HepG2 (cell line): ENCODE results near the gene SNX27. TPM values are rescaled to one million over a fixed set of nuclear protein-coding genes. Genes with fewer than 3 reads are reported as not detected.

Experiments used
- ARID2 ChIP-seq: sonication (generic); formaldehyde crosslinking; IDR thresholded peaks from 2 replicates; pipeline ENCODE4 v1.8.1; 2022; ENCODE audit warnings: mild to moderate bottlenecking, missing genetic modification reagents, borderline replicate concordance
- CAMTA2 ChIP-seq: sonication (generic); formaldehyde crosslinking; IDR thresholded peaks from 2 replicates; pipeline ENCODE4 v1.4.0; 2020; ENCODE audit warnings: mild to moderate bottlenecking, missing genetic modification reagents, borderline replicate concordance
- CEBPG ChIP-seq: IDR thresholded peaks from 2 replicates; pipeline ENCODE4 v1.6.1; 2016
- DMTF1 ChIP-seq: sonication (generic); formaldehyde crosslinking; IDR thresholded peaks from 2 replicates; pipeline ENCODE4 v1.4.0; 2020; ENCODE audit warnings: mild to moderate bottlenecking, missing genetic modification reagents
- GABPB1 ChIP-seq: IDR thresholded peaks from 2 replicates; pipeline ENCODE4 v1.6.1; 2016; ENCODE audit warnings: mild to moderate bottlenecking, missing genetic modification reagents, moderate library complexity, missing compliant biosample characterization
- KLF12 ChIP-seq: sonication (generic); formaldehyde crosslinking; IDR thresholded peaks from 2 replicates; pipeline ENCODE4 v1.4.0; 2020; ENCODE audit warnings: missing genetic modification reagents, borderline replicate concordance
- KMT2A ChIP-seq: sonication (generic); formaldehyde crosslinking; IDR thresholded peaks from 2 replicates; pipeline ENCODE4 v1.4.0; 2020; ENCODE audit warnings: missing genetic modification reagents
- MXD3 ChIP-seq: IDR thresholded peaks from 2 replicates; pipeline ENCODE4 v1.6.1; 2016; ENCODE audit warnings: mild to moderate bottlenecking, missing biosample characterization, missing genetic modification reagents
- MXI1 ChIP-seq: IDR thresholded peaks from 3 replicates; pipeline ENCODE4 v1.6.1; 2012; ENCODE audit warnings: low read depth, low read length, inconsistent platforms, borderline replicate concordance
- RARG ChIP-seq: sonication (generic); formaldehyde crosslinking; IDR thresholded peaks from 2 replicates; pipeline ENCODE4 v1.4.0; 2020; ENCODE audit warnings: low read depth, mild to moderate bottlenecking, missing genetic modification reagents
- RBM39 ChIP-seq: fragments of 200-400 bp; formaldehyde crosslinking; IDR thresholded peaks from one replicate; pipeline ENCODE4 v1.6.1; 2018; ENCODE audit warnings: antibody characterized with exemption, mild to moderate bottlenecking, low read depth, low read length; ENCODE audit not compliant: poor library complexity, severe bottlenecking
- REST ChIP-seq, 2 experiments: IDR thresholded peaks; 2 replicates each; pipeline ENCODE4 v1.6.1; 2011 to 2012; ENCODE audit warnings: low read length in 2 of 2, borderline replicate concordance in 1 of 2, low read depth in 1 of 2, mild to moderate bottlenecking in 1 of 2, moderate library complexity in 1 of 2
- RFX3 ChIP-seq: IDR thresholded peaks from 2 replicates; pipeline ENCODE4 v1.6.1; 2016; ENCODE audit warnings: missing biosample characterization, missing genetic modification reagents
- XRCC5 ChIP-seq: fragments of 200-400 bp; formaldehyde crosslinking; optimal IDR thresholded peaks from 2 replicates; pipeline ENCODE3; 2017; ENCODE audit warnings: mild to moderate bottlenecking, low read length
- ZFY ChIP-seq: sonication (generic); formaldehyde crosslinking; IDR thresholded peaks from 2 replicates; pipeline ENCODE4 v1.4.0; 2020; ENCODE audit warnings: missing genetic modification reagents
- ZNF207 ChIP-seq: fragments of 450-650 bp; IDR thresholded peaks from 2 replicates; pipeline ENCODE4 v1.6.1; 2016; ENCODE audit warnings: antibody characterized with exemption, borderline replicate concordance
- ZNF234 ChIP-seq: sonication (generic); formaldehyde crosslinking; conservative IDR thresholded peaks from 2 replicates; pipeline ENCODE4 v1.5.1; 2020; ENCODE audit warnings: mild to moderate bottlenecking, missing genetic modification reagents
- ZNF333 ChIP-seq: sonication (generic); formaldehyde crosslinking; IDR thresholded peaks from 2 replicates; pipeline ENCODE4 v1.4.0; 2020; ENCODE audit warnings: mild to moderate bottlenecking, missing genetic modification reagents, borderline replicate concordance
- ZNF382 ChIP-seq: sonication (generic); formaldehyde crosslinking; IDR thresholded peaks from 2 replicates; pipeline ENCODE4 v1.5.0; 2020; ENCODE audit warnings: missing genetic modification reagents, mild to moderate bottlenecking, borderline replicate concordance
- ZNF674 ChIP-seq: sonication (generic); formaldehyde crosslinking; IDR thresholded peaks from 2 replicates; pipeline ENCODE4 v1.5.0; 2020; ENCODE audit warnings: low read depth, mild to moderate bottlenecking, missing genetic modification reagents
- ZNF703 ChIP-seq: sonication (generic); formaldehyde crosslinking; IDR thresholded peaks from 2 replicates; pipeline ENCODE4 v1.5.1; 2020; ENCODE audit warnings: missing genetic modification reagents, mild to moderate bottlenecking, moderate library complexity, borderline replicate concordance
- ZSCAN12 ChIP-seq: sonication (generic); formaldehyde crosslinking; IDR thresholded peaks from 2 replicates; pipeline ENCODE4 v1.9.0; 2021; ENCODE audit warnings: mild to moderate bottlenecking, missing genetic modification reagents
- ZSCAN21 ChIP-seq: sonication (generic); formaldehyde crosslinking; IDR thresholded peaks from 2 replicates; pipeline ENCODE4 v1.8.0; 2022; ENCODE audit warnings: mild to moderate bottlenecking, missing genetic modification reagents, moderate library complexity, borderline replicate concordance
- ZSCAN5A ChIP-seq: sonication (generic); formaldehyde crosslinking; IDR thresholded peaks from 2 replicates; pipeline ENCODE4 v1.8.0; 2022; ENCODE audit warnings: mild to moderate bottlenecking, missing genetic modification reagents, borderline replicate concordance
- polyA plus RNA-seq, 8 experiments: library from polyadenylated mRNA; depleted of rRNA in 3 of 8; stranded (reverse) in 7 of 8; unstranded in 1 of 8; fragments of >200 nt; fragmentation: Illumina TruSeq in 4 of 8; extraction: Trizol in 4 of 8; gene quantifications; 2 replicates each; pipeline versions ENCODE4 v1.2.1 to v1.2.3, GENCODE V29; 2011 to 2016; ENCODE audit warnings: low read depth in 4 of 8, missing spikeins in 1 of 8, mixed read lengths in 1 of 8; ENCODE audit not compliant: insufficient read depth in 1 of 8
- total RNA-seq, 5 experiments: library from RNA; depleted of rRNA; stranded (reverse); fragments of >200 nt; fragmentation: Illumina TruSeq; extraction: Trizol; gene quantifications; 2 replicates each; pipeline ENCODE4 v1.2.3, GENCODE V29; 2016; ENCODE audit warnings: low read depth in 1 of 5

The SNX27 gene
- total and polyA plus RNA-seq, 2 of the 13 experiments (the other 11 are each of a cell fraction or from before 2014, with no cell fraction given) = 14.4 to 17.8 TPM

- no peak for TF ChIP-seq ZNF234 (CRISPR knock-in tag)
- TF ChIP-seq XRCC5 = no peak
- TF ChIP-seq DMTF1 = no peak
- peak; percentile 96 for TF ChIP-seq CEBPG (CRISPR knock-in tag)
- TF ChIP-seq ZNF674 (CRISPR knock-in tag) = no peak
- TF ChIP-seq MXI1 = peak; percentile 45; the same call in 1 of the 3 replicates
- TF ChIP-seq KMT2A (CRISPR knock-in tag) = no peak
- TF ChIP-seq MXD3 (CRISPR knock-in tag) = no peak
- no peak for TF ChIP-seq ZFY (CRISPR knock-in tag)
- no peak for TF ChIP-seq RBM39
- TF ChIP-seq ZSCAN5A (CRISPR knock-in tag) = no peak
- TF ChIP-seq CAMTA2 = no peak
- no peak for TF ChIP-seq ZSCAN12 (CRISPR knock-in tag)
- no peak for TF ChIP-seq ZNF382 (CRISPR knock-in tag)
- 0 out of 2 replicates have a peak, but pooled peaks have one; percentile 7 for TF ChIP-seq RARG (CRISPR knock-in tag)
- TF ChIP-seq GABPB1 (CRISPR knock-in tag) = no peak
- no peak; the same call in 1 of the 2 replicates for TF ChIP-seq ZSCAN21 (CRISPR knock-in tag)
- no peak for TF ChIP-seq ZNF207
- TF ChIP-seq KLF12 (CRISPR knock-in tag) = no peak
- no peak for TF ChIP-seq ARID2
- TF ChIP-seq ZNF333 (CRISPR knock-in tag) = no peak
- no peak for TF ChIP-seq RFX3 (CRISPR knock-in tag)
- no peak for TF ChIP-seq ZNF703
- TF ChIP-seq REST (IDR thresholded peaks at IDR 0.05; ENCODE audit: borderline replicate concordance in 1 of 2, low read depth in 1 of 2, low read length in 2 of 2) = no peak
Measured at GRCh38 chr1:151611288-151611790, 511 bp upstream of the SNX27 start (continued).
